Parathyroid adenoma (tissue), 2 donors: Measurements from ENCODE around the gene URB2.

Source experiments
- H2AFZ ChIP-seq: fragments of 300-600 bp; sonication (generic); one replicate; pipeline ENCODE4 v1.7.0; 2017; ENCODE audit warnings: antibody characterized with exemption, mild to moderate bottlenecking
- H3K27ac ChIP-seq: fragments of 300-600 bp; sonication (generic); one replicate; pipeline ENCODE4 v1.7.0; 2017
- H3K27me3 ChIP-seq: fragments of 300-600 bp; sonication (generic); one replicate; pipeline ENCODE4 v1.7.0; 2017; ENCODE audit warnings: low read length; ENCODE audit not compliant: control insufficient read depth, insufficient read depth
- H3K36me3 ChIP-seq: fragments of 300-600 bp; sonication (generic); one replicate; pipeline ENCODE4 v1.7.0; 2017; ENCODE audit warnings: low read length; ENCODE audit not compliant: control insufficient read depth, insufficient read depth
- H3K4me1 ChIP-seq: fragments of 300-600 bp; sonication (generic); one replicate; pipeline ENCODE4 v1.7.0; 2017; ENCODE audit warnings: control low read depth
- H3K4me2 ChIP-seq: fragments of 300-600 bp; sonication (generic); one replicate; pipeline ENCODE4 v1.7.0; 2017; ENCODE audit warnings: low read length
- H3K4me3 ChIP-seq: fragments of 300-600 bp; sonication (generic); one replicate; pipeline ENCODE4 v1.7.0; 2017; ENCODE audit warnings: low read depth, low read length
- H3K79me2 ChIP-seq: fragments of 300-600 bp; sonication (generic); one replicate; pipeline ENCODE4 v1.7.0; 2017; ENCODE audit warnings: control low read depth
- H3K9ac ChIP-seq: fragments of 300-600 bp; sonication (generic); one replicate; pipeline ENCODE4 v1.7.0; 2017; ENCODE audit warnings: mild to moderate bottlenecking
- H3K9me3 ChIP-seq: fragments of 300-600 bp; sonication (generic); one replicate; pipeline ENCODE4 v1.7.0; 2017; ENCODE audit warnings: low read length; ENCODE audit not compliant: control insufficient read depth
- CTCF ChIP-seq: fragments of 300-600 bp; sonication (generic); IDR thresholded peaks from one replicate; pipeline ENCODE4 v1.7.0; 2017; ENCODE audit warnings: antibody characterized with exemption, mild to moderate bottlenecking
- donor health status: primary hyperparathyroidism.

The URB2 gene

GRCh38 chr1:229666585-229666984 lies 40.5 kb downstream of the URB2 start:
- TF ChIP-seq CTCF = no peak
- Histone ChIP-seq H3K4me3 (no peak overlapping the region), H3K9me3 (no peaks in the 10 kb centered on the region), H3K4me2 (no peak overlapping the region), H3K27me3 (no peaks in the 10 kb centered on the region), H3K36me3 (no peaks in the 10 kb centered on the region), H3K4me1 (no peaks in the 10 kb centered on the region), H3K27ac (no peak overlapping the region), H3K79me2 (no peaks in the 10 kb centered on the region), H3K9ac (no peak overlapping the region), H2AFZ (no peak overlapping the region)

- H3K9ac ChIP-seq = no peak overlapping the region
- H3K27me3 ChIP-seq = no peaks in the 10 kb centered on the region
- H3K4me1 ChIP-seq = no peaks in the 10 kb centered on the region
- no peak for TF ChIP-seq CTCF
- H3K79me2 ChIP-seq = no peaks in the 10 kb centered on the region
- no peak overlapping the region for H3K27ac ChIP-seq
- no peak overlapping the region for H3K4me3 ChIP-seq
- no peak overlapping the region for H3K4me2 ChIP-seq
- no peaks in the 10 kb centered on the region for H3K9me3 ChIP-seq
- no peaks in the 10 kb centered on the region for H3K36me3 ChIP-seq
- no peak overlapping the region for H2AFZ ChIP-seq
Measured at GRCh38 chr1:229669333-229669732, 43.3 kb downstream of the URB2 start.

DNA sequence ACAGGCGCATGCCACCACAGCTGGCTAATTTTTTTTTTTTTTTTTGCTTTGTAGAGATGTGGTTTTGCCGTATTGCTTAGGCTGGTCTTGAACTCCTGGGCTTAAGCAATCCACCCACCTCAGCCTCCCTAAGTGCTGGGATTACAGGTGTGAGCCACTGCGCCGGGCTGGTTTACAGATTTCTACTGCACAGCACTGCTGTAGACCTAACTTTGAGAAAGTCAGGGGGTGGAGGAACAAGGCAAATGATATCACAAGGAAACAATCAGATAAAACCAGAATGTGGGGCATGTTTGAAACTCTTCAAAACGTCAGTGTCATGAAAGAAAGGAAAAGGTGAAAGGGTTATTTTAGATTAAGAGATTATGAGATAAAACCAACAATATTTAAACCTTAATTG lies 45.3 kb downstream of the URB2 start:
- H3K36me3 ChIP-seq = no peaks in the 10 kb centered on the region
- no peaks in the 10 kb centered on the region for H3K79me2 ChIP-seq
- no peak for TF ChIP-seq CTCF
- no peaks in the 10 kb centered on the region for H3K4me1 ChIP-seq
- no peaks in the 10 kb centered on the region for H3K9me3 ChIP-seq
- no peak overlapping the region for H3K4me3 ChIP-seq
- no peak overlapping the region for H3K9ac ChIP-seq
- no peak overlapping the region for H2AFZ ChIP-seq
- H3K4me2 ChIP-seq = no peak overlapping the region
- no peak overlapping the region for H3K27ac ChIP-seq
- H3K27me3 ChIP-seq = no peaks in the 10 kb centered on the region

DNA sequence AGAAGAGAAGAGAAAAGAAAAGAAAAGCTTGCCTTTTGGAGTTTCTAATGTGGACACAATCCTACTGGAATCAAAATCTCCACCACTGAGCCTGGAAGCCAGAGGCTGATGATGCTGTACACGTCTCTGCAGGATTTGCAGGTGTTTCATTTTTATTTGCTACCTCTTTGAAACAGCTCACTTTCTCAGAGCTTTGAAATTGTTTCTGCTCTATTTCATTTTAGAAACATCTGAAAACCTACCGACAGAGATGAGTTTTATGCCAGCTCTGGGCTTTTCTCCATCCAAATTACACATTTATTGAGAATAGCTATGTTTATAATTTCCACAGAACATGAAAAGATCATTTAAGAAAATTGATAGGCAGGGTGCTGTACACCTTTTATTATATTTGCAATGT lies 46.2 kb downstream of the URB2 start:
- Histone ChIP-seq H3K9ac (no peak overlapping the region), H3K4me2 (no peak overlapping the region), H3K9me3 (no peaks in the 10 kb centered on the region), H3K36me3 (no peaks in the 10 kb centered on the region), H3K79me2 (no peaks in the 10 kb centered on the region), H3K27ac (no peak overlapping the region), H2AFZ (no peak overlapping the region), H3K4me1 (no peaks in the 10 kb centered on the region), H3K4me3 (no peak overlapping the region), H3K27me3 (no peaks in the 10 kb centered on the region)
- no peak for TF ChIP-seq CTCF

DNA sequence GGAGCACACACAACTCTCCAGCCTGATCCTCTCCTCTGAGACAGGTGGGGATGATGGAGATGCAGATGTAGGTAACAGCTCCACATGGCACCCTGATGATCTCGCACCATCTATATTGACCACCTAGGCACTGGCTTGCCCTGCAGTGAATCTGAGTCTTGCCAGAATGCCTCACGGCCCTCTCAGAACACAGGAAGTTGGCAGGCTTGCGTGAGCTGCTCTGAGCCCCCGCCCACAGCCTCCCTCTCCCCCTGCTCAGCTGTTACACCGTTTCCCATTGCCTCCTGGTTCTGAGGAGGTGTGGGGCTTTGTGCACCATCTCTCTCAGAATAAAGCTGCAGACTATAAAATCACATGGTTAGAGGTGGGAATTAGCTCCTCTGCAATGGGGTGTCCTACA lies 48.0 kb downstream of the URB2 start:
- no peak overlapping the region for H2AFZ ChIP-seq

More for the DNA sequence above, 48.0 kb downstream of the URB2 start:
- Histone ChIP-seq H3K79me2 (no peaks in the 10 kb centered on the region), H3K36me3 (no peaks in the 10 kb centered on the region), H3K4me3 (no peak overlapping the region), H3K9ac (no peak overlapping the region), H3K9me3 (no peaks in the 10 kb centered on the region), H3K4me2 (no peak overlapping the region), H3K4me1 (no peaks in the 10 kb centered on the region), H3K27me3 (no peaks in the 10 kb centered on the region), H3K27ac (no peak overlapping the region)
- no peak for TF ChIP-seq CTCF
